AG09319 (cell line): ENCODE data around the gene DHRS7B.

Source experiments
- DNase-seq: peaks from one replicate; pipeline ENCODE4 v3.0.0-alpha.2; 2010; ENCODE audit warnings: low read depth; ENCODE audit errors: extremely low read depth
- CTCF ChIP-seq: IDR thresholded peaks from 2 replicates; pipeline ENCODE4 v1.5.1; 2011; ENCODE audit warnings: low read depth, mild to moderate bottlenecking, inconsistent platforms, low read length, moderate library complexity

The DHRS7B gene

DNA sequence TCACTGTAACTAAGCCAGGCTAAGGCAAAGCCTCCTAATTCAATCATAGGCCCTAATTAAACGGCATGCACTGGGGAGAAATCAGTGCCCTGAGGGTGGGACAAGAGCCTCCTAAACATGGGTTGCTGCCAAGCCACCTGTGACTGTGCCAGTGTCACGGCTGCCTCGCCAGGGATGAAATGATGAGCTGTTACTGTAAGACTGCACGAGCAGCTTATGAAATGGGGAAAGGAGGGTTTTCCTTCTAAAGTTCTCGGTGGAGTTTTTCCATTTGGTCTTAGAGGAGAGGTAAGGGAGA is 74.5 kb downstream of the DHRS7B start:
- DNase-seq: peak; percentile 12
- TF ChIP-seq CTCF: no peak

GRCh38 chr17:21201874-21202273 is 75.1 kb downstream of the DHRS7B start:
- no peak for TF ChIP-seq CTCF
- DNase-seq: no peak

DNA sequence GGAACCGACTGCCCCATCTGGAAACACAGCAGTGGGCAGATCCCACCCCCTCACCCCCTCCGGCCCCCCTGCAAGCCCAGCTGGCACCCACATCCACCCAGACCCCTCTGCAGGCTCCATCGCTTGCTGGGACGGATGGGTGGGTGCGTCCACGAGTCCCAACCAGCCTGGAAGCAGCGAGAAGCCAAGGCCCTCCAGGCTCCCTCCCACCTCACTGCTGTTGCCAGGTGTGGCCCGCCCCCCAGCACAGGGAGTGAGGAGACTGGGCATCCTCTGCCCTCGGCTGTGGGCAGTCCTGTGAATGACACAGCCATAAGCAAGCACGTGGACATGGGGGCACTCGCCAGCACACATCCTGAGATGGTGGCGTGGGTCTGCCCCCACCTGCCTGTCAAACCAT is 75.7 kb downstream of the DHRS7B start:
- no peak for DNase-seq
- no peak for TF ChIP-seq CTCF

DNA sequence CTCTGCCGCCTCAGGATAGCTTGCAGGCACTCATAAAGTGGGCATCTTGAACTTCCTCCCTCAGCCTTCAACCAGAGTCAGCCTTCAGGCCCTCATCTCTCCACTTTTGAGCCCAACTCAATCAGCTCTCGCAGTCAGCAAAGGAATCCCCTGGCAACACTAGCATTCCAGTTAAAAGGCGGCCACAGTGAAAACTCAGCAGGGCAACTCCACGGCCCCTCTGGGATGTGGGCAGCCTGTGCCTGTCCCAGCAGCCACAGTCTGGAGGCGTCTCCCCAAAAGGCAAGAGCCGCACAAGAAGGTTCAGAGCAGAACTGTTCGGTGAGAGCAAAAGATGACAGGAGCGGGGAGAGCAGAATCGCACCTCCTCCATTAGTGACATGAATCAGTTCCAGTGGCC is 78.2 kb downstream of the DHRS7B start:
- no peak for DNase-seq
- TF ChIP-seq CTCF: no peak

DNA sequence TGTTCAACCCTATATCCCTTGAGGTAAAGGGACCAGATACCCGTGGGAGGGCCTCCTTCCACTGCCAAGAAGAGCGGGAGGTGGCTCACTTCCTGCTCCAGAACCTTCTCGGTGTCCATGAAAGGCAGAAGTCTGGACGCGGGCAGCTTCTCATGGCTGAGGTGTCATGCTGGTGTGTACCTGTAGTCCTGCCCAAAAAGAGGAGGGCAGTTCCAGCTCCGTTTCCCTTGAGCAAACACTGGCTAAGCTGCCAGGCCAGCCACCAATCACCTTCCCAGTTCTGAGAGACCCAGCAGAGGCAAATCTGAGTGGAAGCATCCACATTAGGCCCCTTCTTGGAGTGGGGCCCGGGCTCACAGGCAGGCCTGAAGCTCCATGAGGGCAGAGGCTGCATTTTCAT is 81.6 kb downstream of the DHRS7B start:
- no peak for DNase-seq
- TF ChIP-seq CTCF: no peak

DNA sequence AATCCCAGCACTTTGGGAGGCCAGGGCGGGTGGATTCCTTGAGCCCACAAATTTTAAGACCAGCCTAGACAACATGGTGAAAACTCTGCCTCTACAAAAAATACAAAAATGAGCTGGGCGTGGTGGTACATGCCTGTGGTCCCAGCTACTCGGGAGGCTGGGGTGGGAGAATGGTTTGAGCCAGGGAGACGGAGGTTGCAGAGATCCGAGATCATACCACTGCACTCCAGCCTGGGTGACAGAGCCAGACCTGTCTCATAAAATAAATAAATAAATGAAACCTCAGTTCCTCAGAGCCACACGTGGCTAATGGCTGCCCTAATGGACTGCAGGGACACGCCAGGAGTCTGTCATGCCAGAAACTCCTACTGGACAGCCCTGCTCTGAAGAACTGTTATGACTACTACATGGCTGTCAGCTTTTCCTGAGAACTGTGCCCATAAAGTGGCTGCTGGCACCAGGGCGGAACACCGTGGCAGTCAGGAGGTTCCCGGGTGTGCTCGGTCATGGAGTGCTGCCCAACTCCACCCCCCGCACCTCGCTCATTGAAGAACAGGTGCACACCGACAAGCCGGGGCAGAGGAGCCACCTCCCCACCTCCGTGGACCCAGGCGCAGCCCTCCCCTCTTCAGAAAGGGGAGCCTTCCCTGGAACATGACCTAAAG is 82.9 kb downstream of the DHRS7B start:
- DNase-seq: no peak
- TF ChIP-seq CTCF: no peak

GRCh38 chr17:21210411-21211076 is 83.8 kb downstream of the DHRS7B start:
- DNase-seq: no peak
- TF ChIP-seq CTCF: no peak
